Activated CD8-positive, alpha-beta T cell treated with anti-CD3 and anti-CD28 coated beads, Interleukin-2, amount 10 ng/mL, durations not matched to agents 7 days and 5 days (primary cell): Measurements from ENCODE around the gene IFT122. TPM values are rescaled to one million over a fixed set of nuclear protein-coding genes. Genes with fewer than 3 reads are reported as not detected.
A peak's percentile ranks its signal among the peaks of the same experiment; 100 is the strongest.
"Not testable (repeated sequence)": the region's sequence is repeated elsewhere in the genome, so short reads cannot be mapped to it uniquely, and the experiment has no call there.

Experiments
- ATAC-seq: fragments of 150-1000 bp; cut with Tn5 transposase; one replicate; pipeline ENCODE4 v1.10.0; 2021; ENCODE audit warnings: moderate library complexity
- CTCF ChIA-PET: fragments of 350-600 bp; sonication (Branson Sonifier 250); formaldehyde crosslinking; loops from one replicate; lab custom pipeline; 2021; ENCODE audit warnings: antibody characterized with exemption; lab: Charles Lee
- POLR2A ChIA-PET: fragments of 350-600 bp; sonication (Branson Sonifier 250); formaldehyde crosslinking; loops from one replicate; lab custom pipeline; 2021; ENCODE audit warnings: antibody characterized with exemption; lab: Charles Lee
- DNase-seq: peaks from one replicate; pipeline ENCODE4 v3.0.0-alpha.2; 2020
- H3K27ac Mint-ChIP-seq: one replicate; pipeline ENCODE4 v1.8.0; 2021; ENCODE audit warnings: mild to moderate bottlenecking, mixed read lengths
- H3K27me3 Mint-ChIP-seq: one replicate; pipeline ENCODE4 v1.8.0; 2021; ENCODE audit warnings: low read depth, mixed read lengths
- H3K36me3 Mint-ChIP-seq: one replicate; pipeline ENCODE4 v1.8.0; 2021; ENCODE audit warnings: low read depth, mixed read lengths
- H3K4me1 Mint-ChIP-seq: one replicate; pipeline ENCODE4 v1.8.0; 2021; ENCODE audit warnings: low read depth, mixed read lengths
- H3K4me3 Mint-ChIP-seq: one replicate; pipeline ENCODE4 v1.8.0; 2021; ENCODE audit warnings: mild to moderate bottlenecking, mixed read lengths
- H3K9me3 Mint-ChIP-seq: one replicate; pipeline ENCODE4 v1.8.0; 2022; ENCODE audit warnings: mixed read lengths; ENCODE audit not compliant: insufficient read depth
- total RNA-seq, 2 experiments: library from RNA; stranded (reverse); gene quantifications; one replicate each; pipeline ENCODE4 v1.2.3, GENCODE V29; 2021

Gene IFT122
- total RNA-seq, 2 experiments from 2014 or later = 22.3 to 25.6 TPM

DNA sequence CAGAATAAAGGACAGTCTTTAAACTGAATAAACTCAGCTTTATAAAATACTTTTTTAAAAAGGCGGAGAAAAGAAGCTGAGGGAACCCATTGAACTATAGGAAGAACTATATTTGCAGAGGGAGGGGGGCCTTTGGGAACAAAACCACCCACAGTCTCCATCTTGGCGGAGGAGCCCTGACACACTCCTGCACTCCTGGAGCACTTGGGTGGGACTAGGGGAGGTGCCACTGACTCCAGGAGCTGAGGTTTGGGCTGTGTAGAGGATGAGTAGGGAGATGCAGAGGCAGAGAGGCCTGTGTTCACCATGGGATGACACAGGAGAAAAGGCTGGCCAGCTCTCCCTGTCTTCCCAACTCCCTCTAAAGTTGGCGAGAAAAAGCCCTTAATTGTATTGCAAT is 35.8 kb downstream of the IFT122 start:
- H3K27me3 Mint-ChIP-seq = no peaks in the 10 kb centered on the region
- H3K27ac Mint-ChIP-seq = no peak overlapping the region
- ChIA-PET CTCF (interaction anchor here (1.6 to 1.8 kb wide), 2 partner anchors 14 to 93 kb away, joined by 4 to 5 read pairs; no protein-coding TSS in a partner anchor), POLR2A (no interaction called here)
- ATAC-seq (no peak), DNase-seq (no peak)
- H3K36me3 Mint-ChIP-seq = peaks cover 9% of the 10 kb centered on the region
- no peak overlapping the region for H3K4me3 Mint-ChIP-seq
- H3K9me3 Mint-ChIP-seq = no peaks in the 10 kb centered on the region
- no peaks in the 10 kb centered on the region for H3K4me1 Mint-ChIP-seq

DNA sequence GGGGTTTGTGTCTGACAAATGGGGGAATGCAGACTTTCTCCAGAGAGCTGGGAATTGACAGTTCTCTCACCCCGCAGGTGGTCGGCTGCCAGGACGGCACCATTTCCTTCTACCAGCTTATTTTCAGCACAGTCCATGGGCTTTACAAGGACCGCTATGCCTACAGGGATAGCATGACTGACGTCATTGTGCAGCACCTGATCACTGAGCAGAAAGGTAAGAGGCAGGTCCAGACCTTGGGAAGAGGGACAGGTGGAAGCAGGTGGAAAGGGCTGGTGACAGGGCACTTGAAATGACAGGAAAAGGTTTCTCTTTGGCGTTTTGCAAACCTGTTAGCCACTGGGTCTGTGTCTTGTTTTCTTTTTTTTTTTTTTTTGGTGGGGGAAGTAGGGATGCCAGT is 36.6 kb downstream of the IFT122 start:
- DNase-seq (no peak), ATAC-seq (no peak)
- H3K36me3 Mint-ChIP-seq = peaks cover 8% of the 10 kb centered on the region
- no peak overlapping the region for H3K4me3 Mint-ChIP-seq
- no peak overlapping the region for H3K27ac Mint-ChIP-seq
- POLR2A ChIA-PET = no interaction called here
- CTCF ChIA-PET = interaction anchor here (1.8 kb wide), 1 partner anchor 14 kb away, joined by 4 read pairs; no protein-coding TSS in a partner anchor
- H3K27me3 Mint-ChIP-seq = no peaks in the 10 kb centered on the region
- peaks cover 1% of the 10 kb centered on the region for H3K4me1 Mint-ChIP-seq
- H3K9me3 Mint-ChIP-seq = no peaks in the 10 kb centered on the region

DNA sequence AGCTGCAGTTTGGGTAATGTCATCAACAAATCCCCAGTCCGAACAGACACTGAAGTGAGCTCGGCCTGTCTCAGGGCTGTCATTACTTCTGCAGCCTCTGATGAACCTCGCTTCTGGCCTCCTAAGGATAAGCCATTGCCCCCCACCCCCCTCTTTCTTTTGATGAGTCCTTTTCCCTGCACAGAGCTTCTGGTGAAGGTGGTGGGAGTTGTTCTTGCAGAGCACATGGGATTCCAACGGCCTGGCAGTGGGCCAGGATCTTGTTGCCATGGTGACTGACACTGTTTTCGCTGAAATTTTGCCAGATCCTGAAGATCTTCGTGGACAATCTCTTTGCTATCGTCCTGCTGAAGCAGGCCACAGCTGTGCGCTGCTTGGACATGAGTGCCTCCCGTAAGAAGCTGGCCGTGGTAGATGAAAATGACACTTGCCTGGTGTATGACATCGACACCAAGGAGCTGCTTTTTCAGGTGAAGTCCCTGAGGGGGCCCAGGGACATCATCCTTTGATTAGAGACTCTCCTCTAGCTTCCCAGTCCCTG is 41.3 kb downstream of the IFT122 start:
- not testable (repeated sequence) for H3K9me3 Mint-ChIP-seq

DNA sequence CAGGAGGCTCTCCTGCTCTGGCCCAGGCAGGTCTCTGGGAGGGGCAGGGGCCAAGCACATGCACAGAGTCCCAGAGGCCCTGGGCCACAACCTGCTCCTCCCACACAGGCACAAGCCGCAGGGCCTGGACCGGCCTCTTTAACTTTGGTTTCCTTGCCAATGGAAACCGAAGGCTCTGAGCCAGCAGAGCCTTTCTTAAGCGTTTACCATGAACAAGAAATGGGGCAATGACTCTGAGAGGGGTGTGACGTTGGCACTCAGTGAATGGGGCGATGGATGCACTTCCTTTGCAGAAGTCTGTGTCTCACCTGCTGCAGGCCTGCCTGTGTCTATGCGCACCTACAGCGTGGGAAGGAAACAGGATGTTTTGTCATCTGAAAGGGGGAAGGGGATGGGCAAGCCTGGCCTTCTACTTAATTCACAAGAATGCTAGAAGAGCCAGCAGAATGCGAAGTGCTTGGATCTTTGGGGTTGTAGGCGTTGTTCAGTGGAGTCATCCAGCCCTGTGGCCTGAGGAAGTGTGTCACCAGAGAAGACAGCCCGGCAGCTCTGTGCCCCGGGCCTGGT is 41.8 kb downstream of the IFT122 start:
- ATAC-seq = peak; percentile 39
- peaks cover 11% of the 10 kb centered on the region for H3K36me3 Mint-ChIP-seq
- H3K4me3 Mint-ChIP-seq = no peak overlapping the region
- peak overlapping the region; percentile 48 for H3K27ac Mint-ChIP-seq
- no peaks in the 10 kb centered on the region for H3K27me3 Mint-ChIP-seq
- H3K9me3 Mint-ChIP-seq = no peaks in the 10 kb centered on the region
- H3K4me1 Mint-ChIP-seq = peaks cover 8% of the 10 kb centered on the region
- ChIA-PET POLR2A (no interaction called here), CTCF (interaction anchor here (1.2 to 2.7 kb wide), 3 partner anchors 9 to 30 kb away, joined by 3 to 15 read pairs (median 3); no protein-coding TSS in a partner anchor)
- DNase-seq = peak; percentile 29

More for the DNA sequence above, 41.3 kb downstream of the IFT122 start:
- not testable (repeated sequence) for H3K4me1 Mint-ChIP-seq, ATAC-seq, DNase-seq, H3K4me3 Mint-ChIP-seq, H3K27me3 Mint-ChIP-seq
- POLR2A ChIA-PET = interaction anchor here (1.1 kb wide), 1 partner anchor 11 kb away, joined by 3 read pairs; no protein-coding TSS in a partner anchor
- CTCF ChIA-PET = interaction anchor here (1.2 to 2.7 kb wide), 2 partner anchors 9 to 13 kb away, joined by 3 to 15 read pairs; no protein-coding TSS in a partner anchor
- Mint-ChIP-seq H3K36me3 (peaks cover 11% of the 10 kb centered on the region), H3K27ac (peak overlapping the region; percentile 48)

DNA sequence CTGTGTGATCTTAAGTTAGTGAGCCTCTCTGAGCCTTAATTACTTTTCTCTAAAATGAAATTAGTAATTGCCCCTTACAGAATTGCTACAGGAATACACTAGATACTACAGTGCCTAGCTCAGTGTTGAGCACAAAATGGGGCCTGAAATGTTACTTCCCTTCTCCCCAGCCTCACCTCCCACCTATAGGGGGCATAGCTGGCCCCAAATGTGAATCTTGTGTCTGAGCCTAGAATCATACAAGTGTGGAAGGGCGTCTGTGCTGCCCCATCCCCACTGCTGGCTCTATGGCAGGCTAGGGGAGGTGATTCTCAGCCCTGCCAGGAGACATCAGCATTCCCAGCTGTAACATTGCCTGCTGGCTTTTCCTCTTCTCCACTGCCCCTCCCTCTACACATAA is 42.7 kb downstream of the IFT122 start:
- ChIA-PET POLR2A (interaction anchor here (0.7 kb wide), 1 partner anchor 10 kb away, joined by 3 read pairs; no protein-coding TSS in a partner anchor), CTCF (interaction anchor here (1.4 kb wide), 1 partner anchor 29 kb away, joined by 3 read pairs; no protein-coding TSS in a partner anchor)
- Mint-ChIP-seq H3K4me3 (no peak overlapping the region), H3K4me1 (peaks cover 8% of the 10 kb centered on the region), H3K27me3 (no peaks in the 10 kb centered on the region), H3K27ac (no peak overlapping the region), H3K36me3 (peaks cover 11% of the 10 kb centered on the region), H3K9me3 (no peaks in the 10 kb centered on the region)
- no peak for ATAC-seq
- DNase-seq = no peak

DNA sequence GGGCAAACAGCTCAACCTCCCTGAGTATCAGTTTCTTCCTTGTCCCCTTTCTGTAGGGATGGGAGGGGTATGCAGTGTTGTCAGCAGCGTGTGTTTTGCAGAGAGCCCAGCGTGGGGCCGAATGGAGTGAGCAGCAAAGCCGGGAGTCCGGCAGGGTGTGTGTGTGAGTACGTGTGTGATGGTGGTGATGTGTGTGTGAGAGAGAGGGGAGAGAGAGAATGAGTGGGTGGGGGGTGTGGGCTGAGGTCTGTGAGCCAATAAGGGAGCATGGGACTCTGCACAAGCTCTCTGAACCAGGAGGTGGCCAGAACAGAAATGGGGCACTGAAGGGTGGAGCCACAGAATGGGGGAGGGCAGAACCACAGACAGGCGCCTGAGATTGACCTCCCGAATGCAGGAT is 43.8 kb downstream of the IFT122 start:
- Mint-ChIP-seq H3K4me1 (peaks cover 8% of the 10 kb centered on the region), H3K27ac (no peak overlapping the region), H3K9me3 (no peaks in the 10 kb centered on the region), H3K4me3 (no peak overlapping the region), H3K36me3 (peaks cover 8% of the 10 kb centered on the region), H3K27me3 (no peaks in the 10 kb centered on the region)
- DNase-seq (no peak), ATAC-seq (no peak)
- ChIA-PET CTCF (interaction anchor here (0.7 kb wide), 1 partner anchor 84 kb away, joined by 3 read pairs; no protein-coding TSS in a partner anchor), POLR2A (no interaction called here)

DNA sequence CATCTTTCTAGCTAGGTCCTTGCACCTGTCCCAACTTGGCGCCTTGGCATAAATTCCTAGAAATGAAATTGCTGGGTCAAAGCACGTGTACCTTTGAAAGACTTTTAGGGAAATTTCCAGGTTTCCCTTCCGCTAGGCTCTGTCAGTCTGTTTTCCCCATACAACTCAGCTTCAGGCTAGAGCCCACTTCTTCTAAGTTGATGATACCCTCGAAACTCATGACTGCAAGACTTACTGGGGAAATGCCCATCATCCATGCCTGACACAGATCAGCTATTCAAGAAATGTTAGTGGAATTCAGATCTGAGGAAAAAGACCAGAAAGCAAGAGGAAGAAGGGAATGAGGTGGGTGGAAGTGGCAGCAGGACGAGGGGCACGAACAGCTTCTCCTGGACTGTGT is 45.1 kb downstream of the IFT122 start:
- H3K36me3 Mint-ChIP-seq, H3K4me3 Mint-ChIP-seq, H3K27me3 Mint-ChIP-seq, H3K4me1 Mint-ChIP-seq, POLR2A ChIA-PET, H3K27ac Mint-ChIP-seq, H3K9me3 Mint-ChIP-seq, DNase-seq, ATAC-seq: not testable (repeated sequence)
- CTCF ChIA-PET = interaction anchor here (1.2 kb wide), 1 partner anchor 12 kb away, joined by 3 read pairs; no protein-coding TSS in a partner anchor

DNA sequence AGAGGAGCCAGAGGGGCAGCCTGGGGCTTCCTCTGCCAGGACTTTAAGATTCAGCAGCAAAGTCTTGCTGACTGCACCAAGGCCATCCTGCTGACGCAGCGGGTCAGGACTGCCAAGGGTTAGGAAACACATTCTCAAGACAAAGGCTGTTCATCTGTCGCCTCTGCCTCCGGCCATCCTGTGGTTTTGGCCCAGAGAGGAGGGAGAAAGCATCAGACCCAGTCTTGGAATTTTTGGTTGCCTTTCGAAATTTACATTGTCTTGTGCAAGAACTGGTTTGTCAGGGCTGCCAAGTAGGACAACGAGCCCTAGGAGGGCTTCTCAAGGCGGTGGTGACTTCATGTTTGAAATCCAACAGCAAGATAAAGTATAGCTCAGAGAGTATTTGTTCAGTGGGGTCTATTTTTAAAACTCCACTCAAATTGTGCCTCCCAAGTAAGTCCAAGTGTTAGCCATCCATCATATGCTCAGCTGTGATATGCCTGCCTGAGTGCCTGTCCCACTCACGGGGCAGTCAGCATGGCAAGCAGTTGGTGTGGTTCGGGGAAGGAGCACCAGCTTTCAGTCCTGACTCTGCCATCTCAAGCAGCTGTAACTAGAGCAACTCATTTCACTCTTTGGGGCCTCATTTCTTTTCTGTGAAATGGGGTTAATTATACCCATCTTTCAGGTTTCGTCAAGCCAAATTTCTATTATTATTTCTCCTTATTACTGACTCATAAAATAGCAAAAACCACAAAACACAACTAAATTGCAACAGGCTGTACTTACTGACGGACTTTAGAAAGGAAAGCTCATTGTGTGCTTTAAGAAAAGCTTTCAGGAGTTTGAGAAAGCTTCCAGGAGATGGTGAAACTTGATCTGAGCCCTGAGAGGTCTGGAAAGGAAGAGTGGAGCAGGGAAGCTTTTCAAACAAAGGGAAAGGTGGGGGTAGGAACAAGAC is 46.0 kb downstream of the IFT122 start:
- H3K27me3 Mint-ChIP-seq = no peaks in the 10 kb centered on the region
- no peak overlapping the region for H3K4me3 Mint-ChIP-seq
- peaks cover 8% of the 10 kb centered on the region for H3K4me1 Mint-ChIP-seq
- ATAC-seq (no peak), DNase-seq (no peak)
- no peaks in the 10 kb centered on the region for H3K9me3 Mint-ChIP-seq
- H3K27ac Mint-ChIP-seq = no peak overlapping the region
- POLR2A ChIA-PET = no interaction called here
- CTCF ChIA-PET = interaction anchor here (1.2 kb wide), 1 partner anchor 11 kb away, joined by 3 read pairs; no protein-coding TSS in a partner anchor
- peaks cover 5% of the 10 kb centered on the region for H3K36me3 Mint-ChIP-seq

DNA sequence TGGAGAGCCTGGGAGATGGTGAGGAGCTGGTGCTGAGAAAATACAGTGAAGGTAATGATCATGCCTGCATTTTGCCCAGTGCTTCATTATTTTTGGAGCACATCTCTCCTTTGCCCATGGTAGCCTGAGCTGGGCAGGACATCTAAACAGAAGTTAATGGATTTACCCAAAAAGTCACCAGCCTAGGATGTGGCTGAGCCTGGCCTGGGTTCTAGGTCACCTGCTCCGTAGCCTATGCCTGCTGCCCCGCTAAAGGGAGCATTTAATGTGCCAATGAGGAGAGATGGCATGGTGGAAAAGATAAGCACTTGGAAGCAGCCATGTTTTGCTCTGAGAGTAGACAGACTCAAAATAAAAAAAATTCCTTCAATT is 46.6 kb downstream of the IFT122 start:
- no peak for ATAC-seq
- H3K36me3 Mint-ChIP-seq = peaks cover 5% of the 10 kb centered on the region
- peaks cover 7% of the 10 kb centered on the region for H3K4me1 Mint-ChIP-seq
- H3K27ac Mint-ChIP-seq = no peak overlapping the region
- ChIA-PET POLR2A (no interaction called here), CTCF (no interaction called here)
- H3K4me3 Mint-ChIP-seq = no peak overlapping the region
- no peaks in the 10 kb centered on the region for H3K27me3 Mint-ChIP-seq
- H3K9me3 Mint-ChIP-seq = no peaks in the 10 kb centered on the region
- DNase-seq = no peak

DNA sequence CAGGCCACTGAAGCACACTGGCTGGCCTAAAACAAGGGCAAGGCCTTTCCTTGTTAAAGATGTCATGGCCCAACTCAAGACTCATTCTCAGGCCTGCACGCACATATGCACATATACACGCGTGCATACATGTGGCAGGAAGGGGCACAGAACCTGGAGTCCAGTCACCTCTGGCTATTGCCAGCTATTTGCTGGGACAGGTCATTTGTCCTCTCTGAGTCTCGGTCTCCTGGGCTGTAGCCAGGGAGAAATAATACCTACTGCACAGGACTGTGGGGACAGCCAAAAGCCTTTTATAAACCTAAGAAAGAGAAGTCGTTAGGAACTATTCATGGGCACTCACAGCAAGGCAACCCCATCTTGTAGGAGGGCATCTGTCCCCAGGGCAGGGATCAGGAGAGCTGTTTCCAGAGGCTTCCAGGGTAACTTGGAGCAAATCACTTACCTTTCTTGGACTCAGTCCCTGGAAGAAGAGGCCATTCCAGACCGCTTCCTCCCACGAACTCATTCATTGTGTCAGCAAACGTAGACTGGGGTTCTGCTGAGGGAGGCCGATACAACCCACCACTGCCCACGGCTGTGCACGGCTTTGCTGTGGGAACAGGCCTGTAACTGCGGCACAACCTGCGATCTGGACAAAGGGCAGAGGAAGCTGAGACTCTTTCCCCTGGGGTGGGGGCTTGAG is 47.3 kb downstream of the IFT122 start:
- CTCF ChIA-PET = no interaction called here

DNA sequence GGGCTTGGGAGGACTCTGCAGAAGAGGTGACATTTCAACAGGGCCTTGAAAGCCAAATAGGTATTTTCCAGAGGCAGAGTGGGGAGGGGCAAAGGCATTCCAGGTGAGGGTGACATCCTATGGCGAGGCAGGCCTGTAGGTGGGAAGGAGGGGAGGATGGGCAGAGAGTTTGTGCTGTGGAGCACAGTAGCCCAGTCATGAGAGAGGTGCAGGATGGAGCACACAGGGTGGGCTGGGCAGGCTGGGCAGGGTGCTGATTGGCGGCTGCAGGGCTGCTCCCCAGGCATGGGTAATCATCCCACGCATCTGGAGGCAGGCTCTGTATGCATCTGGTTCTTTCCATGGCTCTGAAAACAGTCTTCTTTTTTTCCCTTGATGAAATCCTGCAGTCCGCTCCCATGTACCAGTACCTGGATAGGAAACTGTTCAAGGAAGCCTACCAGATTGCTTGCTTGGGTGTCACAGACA is 47.9 kb downstream of the IFT122 start:
- ATAC-seq, H3K9me3 Mint-ChIP-seq, H3K27me3 Mint-ChIP-seq, H3K36me3 Mint-ChIP-seq, POLR2A ChIA-PET, H3K27ac Mint-ChIP-seq, DNase-seq, H3K4me3 Mint-ChIP-seq, H3K4me1 Mint-ChIP-seq, CTCF ChIA-PET: not testable (repeated sequence)

More for the DNA sequence above, 47.3 kb downstream of the IFT122 start:
- Mint-ChIP-seq H3K4me3 (no peak overlapping the region), H3K36me3 (no peaks in the 10 kb centered on the region), H3K9me3 (no peaks in the 10 kb centered on the region), H3K27ac (no peak overlapping the region), H3K27me3 (no peaks in the 10 kb centered on the region), H3K4me1 (no peaks in the 10 kb centered on the region)
- POLR2A ChIA-PET = no interaction called here
- DNase-seq = no peak
- no peak for ATAC-seq
